Forelimb muscle (tissue), 1 donor: ENCODE data around the gene DCDC2B. TPM values are rescaled to one million over a fixed set of nuclear protein-coding genes. Genes with fewer than 3 reads are reported as not detected.
"Not testable (repeated sequence)": the region's sequence is repeated elsewhere in the genome, so short reads cannot be mapped to it uniquely, and the experiment has no call there.

ENCODE experiments used
- DNase-seq: peaks from one replicate; pipeline ENCODE4 v3.0.0-alpha.2; 2013; ENCODE audit warnings: low read depth
- polyA plus RNA-seq: library from polyadenylated mRNA; unstranded; fragments of 120-200 nt; gene quantifications from one replicate; pipeline ENCODE4 v1.2.1, GENCODE V29; 2013; ENCODE audit not compliant: insufficient read length

The DCDC2B gene
- polyA plus RNA-seq = 0.66 TPM

GRCh38 chr1:32208891-32209328, at the start of gene DCDC2B:
Gene DCDC2B, plus strand, starts transcription at chr1:32209089. Its CDS starts 5 bp downstream, at chr1:32209094.
- no peak for DNase-seq

GRCh38 chr1:32159189-32159588, 49.7 kb upstream of the DCDC2B start:
- no peak for DNase-seq

- DNase-seq = no peak
Observed at GRCh38 chr1:32163405-32163804, 45.5 kb upstream of the DCDC2B start.

GRCh38 chr1:32165633-32166032, 43.3 kb upstream of the DCDC2B start:
- DNase-seq = not testable (repeated sequence)

GRCh38 chr1:32170991-32171390, 37.9 kb upstream of the DCDC2B start:
- no peak for DNase-seq

DNA sequence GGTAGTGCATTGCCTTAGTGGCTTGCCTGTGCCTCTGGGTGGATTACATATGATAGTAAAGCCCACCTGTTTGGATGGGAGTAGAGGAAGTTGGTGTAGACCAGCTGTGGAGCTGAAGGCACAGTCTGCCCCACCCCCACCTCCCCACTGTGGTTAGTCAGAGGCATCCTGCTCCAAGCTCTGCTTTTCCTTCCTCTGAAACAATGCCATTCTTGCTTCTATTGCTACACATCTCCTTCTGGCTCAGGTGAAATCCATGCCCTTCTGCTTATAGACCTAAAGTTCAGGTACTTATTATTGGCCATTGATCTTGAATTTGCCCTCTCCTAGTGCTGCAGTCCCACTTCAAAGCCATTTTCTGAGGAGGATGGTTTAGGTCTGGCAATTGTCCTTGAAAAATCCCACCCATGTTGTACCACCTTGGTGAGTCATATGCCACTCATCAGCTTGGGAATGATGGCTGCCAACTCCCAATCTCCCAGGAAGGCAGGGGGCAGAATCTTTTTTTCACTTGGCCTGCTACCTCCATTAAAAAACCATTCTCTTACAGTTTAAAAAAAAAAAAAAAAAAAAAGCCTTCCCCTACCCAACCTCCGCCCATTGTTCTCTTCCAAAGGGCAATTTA, 36.2 kb upstream of the DCDC2B start:
- no peak for DNase-seq

DNA sequence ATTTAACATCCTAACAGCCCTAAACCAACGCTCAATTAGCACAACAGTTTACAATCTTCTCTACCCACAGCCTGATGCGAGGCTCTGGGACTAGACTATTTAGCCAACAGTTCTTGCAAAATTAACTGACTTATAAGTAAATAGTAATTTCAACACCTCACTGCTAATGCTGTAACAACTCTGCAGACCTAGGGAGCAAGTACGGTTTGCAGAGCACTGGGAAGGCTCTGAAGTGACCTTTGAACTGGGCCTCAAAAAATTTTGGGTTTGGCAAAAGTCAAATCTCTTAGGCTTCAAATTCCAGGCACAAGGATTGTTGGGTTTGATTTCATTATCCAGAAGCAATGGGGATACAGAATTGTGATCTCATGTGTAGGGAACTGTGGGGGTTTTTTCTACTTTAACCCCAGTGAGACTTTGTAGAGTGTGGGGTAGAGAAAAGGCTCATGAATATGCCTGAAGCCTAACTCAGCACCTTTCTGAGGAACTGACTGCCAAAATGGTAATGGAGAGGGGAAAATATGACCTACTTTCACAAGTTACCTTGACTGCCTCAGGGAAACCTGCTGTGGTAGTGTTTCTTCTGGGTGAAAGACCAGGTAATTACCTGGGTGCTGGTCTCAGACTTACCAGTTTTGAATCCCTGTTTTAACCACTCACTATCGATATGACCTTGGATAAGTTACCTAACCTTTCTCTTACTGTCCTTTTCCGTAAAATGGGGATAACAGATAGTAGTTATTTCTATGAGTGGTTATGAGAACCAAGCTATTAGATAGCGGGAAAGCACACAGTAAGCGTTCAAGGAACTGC, 30.3 kb upstream of the DCDC2B start:
- DNase-seq = no peak

DNA sequence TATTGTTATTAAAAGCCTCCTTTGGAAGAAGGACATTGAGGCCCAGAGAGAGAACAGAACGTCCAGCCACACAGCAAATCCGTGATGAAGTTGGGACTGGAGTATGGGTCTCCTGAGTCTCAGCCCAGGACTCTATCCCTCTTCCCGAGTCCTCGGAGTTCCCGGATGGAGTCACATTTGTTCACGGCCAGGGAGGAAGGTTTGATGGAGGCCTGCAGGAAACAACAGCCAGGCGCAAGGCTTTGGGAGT, 29.8 kb upstream of the DCDC2B start:
- DNase-seq = no peak

- DNase-seq = peak; percentile 83
Observed at GRCh38 chr1:32179443-32180185, 29.3 kb upstream of the DCDC2B start, which contains the start of gene TXLNA. Gene TXLNA, plus strand, starts transcription at chr1:32179675. Its CDS starts 671 bp downstream, at chr1:32180346.

DNA sequence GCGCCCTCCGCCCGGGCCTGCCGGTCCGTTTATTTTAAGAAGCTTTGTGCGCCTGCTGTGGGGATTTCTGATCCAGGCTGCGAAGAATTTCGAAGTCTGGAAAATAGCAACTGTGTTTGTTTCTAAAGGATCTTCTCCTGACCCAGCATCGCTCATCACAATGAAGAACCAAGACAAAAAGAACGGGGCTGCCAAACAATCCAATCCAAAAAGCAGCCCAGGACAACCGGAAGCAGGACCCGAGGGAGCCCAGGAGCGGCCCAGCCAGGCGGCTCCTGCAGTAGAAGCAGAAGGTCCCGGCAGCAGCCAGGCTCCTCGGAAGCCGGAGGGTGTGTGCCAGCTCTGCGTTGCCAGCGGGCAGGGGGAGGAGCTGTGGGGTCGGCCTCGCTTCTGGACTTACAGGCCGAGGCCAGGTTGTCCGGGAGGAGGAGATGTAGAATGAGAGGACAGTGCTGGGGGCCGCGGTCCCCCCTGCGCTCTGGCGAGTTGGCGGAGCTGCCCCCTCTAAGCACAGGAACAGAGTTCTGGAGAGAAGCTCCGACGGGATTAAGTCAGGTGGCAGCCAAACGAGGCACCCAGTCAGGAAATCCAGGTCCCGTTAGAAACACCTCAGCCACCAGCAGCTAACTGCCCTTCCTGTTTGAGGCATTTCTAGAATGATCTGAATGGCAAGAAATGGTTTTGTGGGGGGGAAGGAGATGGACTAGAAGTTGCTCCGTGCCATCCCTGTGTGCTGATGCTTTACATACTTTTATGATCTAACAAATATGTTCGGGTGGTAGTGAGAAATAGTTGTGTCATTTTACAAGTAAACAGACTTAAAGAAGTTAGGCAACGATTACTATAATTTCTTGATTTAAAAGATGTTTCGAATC, 28.5 kb upstream of the DCDC2B start:
- no peak for DNase-seq

DNA sequence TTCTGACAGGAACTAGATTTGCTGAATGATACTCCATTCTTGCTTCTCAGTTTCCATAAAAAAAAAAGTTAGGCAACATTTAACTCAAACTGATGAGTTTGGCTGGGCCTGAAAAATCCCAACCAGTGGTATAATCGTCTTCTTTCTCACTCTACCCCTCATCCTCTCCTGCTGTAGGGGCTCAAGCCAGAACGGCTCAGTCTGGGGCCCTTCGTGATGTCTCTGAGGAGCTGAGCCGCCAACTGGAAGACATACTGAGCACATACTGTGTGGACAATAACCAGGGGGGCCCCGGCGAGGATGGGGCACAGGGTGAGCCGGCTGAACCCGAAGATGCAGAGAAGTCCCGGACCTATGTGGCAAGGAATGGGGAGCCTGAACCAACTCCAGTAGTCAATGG, 27.8 kb upstream of the DCDC2B start:
- no peak for DNase-seq

GRCh38 chr1:32181563-32181962, 27.3 kb upstream of the DCDC2B start:
- DNase-seq = no peak

DNA sequence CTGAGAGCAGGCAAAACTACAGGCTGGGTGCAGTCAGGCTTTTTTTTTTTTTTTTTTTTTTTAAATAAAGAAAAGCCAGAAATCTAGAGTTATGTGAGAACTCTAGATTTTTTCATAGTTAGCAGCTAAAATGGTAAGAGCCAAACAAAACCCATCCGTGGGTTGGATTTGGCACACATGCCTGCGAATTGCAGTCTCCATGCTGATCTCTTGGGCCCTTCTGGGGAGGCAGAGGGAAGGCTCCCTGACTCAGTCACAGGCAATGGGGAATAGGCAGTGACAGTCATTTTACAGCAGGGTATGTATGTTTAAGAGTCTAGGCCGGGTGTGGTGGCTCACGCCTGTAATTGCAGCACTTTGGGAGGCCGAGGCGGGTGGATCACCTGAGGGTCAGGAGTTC, 26.8 kb upstream of the DCDC2B start:
- DNase-seq = no peak

DNA sequence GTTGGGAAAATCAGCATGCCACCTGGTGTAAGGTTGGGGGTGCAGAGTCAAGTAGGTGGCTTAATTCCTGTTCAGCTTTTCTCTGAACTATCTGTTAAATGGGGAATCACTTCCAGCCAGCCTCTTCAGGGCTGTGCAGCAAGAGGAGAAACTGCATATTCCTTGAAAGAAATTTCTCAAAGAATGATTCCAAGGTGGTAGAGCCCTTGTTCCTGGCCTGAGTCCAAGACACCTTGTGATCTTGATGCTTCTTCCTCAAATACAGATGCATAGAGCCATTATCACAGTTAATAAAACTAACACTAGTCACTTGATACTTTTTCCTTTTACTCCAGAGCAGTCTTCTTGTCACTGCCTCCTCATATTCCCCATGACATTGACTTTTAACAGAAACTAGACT, 24.2 kb upstream of the DCDC2B start:
- DNase-seq = no peak

DNA sequence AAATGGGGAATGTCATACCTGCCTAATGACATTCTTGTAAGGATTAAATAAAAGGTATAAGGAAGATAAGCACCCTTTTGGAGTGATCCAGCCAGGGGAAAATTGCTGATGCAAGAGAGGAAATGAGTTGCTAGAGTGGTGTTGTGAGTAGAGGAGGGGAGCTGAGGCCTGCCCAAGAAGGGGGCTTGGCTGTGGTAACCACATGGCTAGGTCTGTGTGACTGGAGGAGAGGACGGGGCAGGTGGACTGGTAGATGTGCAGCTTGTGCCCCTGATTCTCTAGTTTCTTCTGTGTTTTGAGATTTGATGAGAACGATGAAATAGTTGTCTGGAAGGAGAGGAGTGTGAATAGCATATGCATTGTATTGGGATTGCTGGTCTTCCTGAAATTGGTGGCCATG, 22.8 kb upstream of the DCDC2B start:
- no peak for DNase-seq

- DNase-seq = no peak
Observed at GRCh38 chr1:32186491-32186890, 22.4 kb upstream of the DCDC2B start.

GRCh38 chr1:32187850-32188249, 21.0 kb upstream of the DCDC2B start:
- DNase-seq = no peak

GRCh38 chr1:32192220-32192948, 16.5 kb upstream of the DCDC2B start:
- DNase-seq = no peak

DNA sequence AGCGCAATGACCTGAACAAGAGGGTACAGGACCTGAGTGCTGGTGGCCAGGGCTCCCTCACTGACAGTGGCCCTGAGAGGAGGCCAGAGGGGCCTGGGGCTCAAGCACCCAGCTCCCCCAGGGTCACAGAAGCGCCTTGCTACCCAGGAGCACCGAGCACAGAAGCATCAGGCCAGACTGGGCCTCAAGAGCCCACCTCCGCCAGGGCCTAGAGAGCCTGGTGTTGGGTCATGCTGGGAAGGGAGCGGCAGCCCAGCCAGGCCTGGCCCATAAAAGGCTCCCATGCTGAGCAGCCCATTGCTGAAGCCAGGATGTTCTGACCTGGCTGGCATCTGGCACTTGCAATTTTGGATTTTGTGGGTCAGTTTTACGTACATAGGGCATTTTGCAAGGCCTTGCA, 13.9 kb upstream of the DCDC2B start:
- no peak for DNase-seq

- DNase-seq = no peak
Observed at GRCh38 chr1:32195531-32195930, 13.4 kb upstream of the DCDC2B start.
